Nephron (organoid): Measurements from ENCODE around the gene CALN1.

ENCODE experiments used
- H3K27ac Mint-ChIP-seq, 3 experiments: 2 replicates each; pipeline ENCODE4 v1.8.0; 2020; ENCODE audit warnings: mixed read lengths in 3 of 3, mild to moderate bottlenecking in 2 of 3, moderate library complexity in 1 of 3
- H3K27me3 Mint-ChIP-seq: 2 replicates; pipeline ENCODE4 v1.8.0; 2021; ENCODE audit warnings: low read depth, mild to moderate bottlenecking, moderate library complexity, mixed read lengths
- H3K36me3 Mint-ChIP-seq: 2 replicates; pipeline ENCODE4 v1.8.0; 2020; ENCODE audit warnings: low read depth, mixed read lengths
- H3K4me1 Mint-ChIP-seq: 2 replicates; pipeline ENCODE4 v1.8.0; 2020; ENCODE audit warnings: mixed read lengths
- H3K4me3 Mint-ChIP-seq, 3 experiments: 2 replicates each; pipeline ENCODE4 v1.8.0; 2020; ENCODE audit warnings: mild to moderate bottlenecking in 3 of 3, mixed read lengths in 3 of 3, moderate library complexity in 2 of 3
- H3K9me3 Mint-ChIP-seq: 2 replicates; pipeline ENCODE4 v1.8.0; 2020; ENCODE audit warnings: mixed read lengths
- CTCF ChIP-seq, 3 experiments: fragments of 200-600 bp; sonication (generic); IDR thresholded peaks; one replicate each; pipeline ENCODE4 v1.5.0; 2021; ENCODE audit warnings: antibody characterized with exemption in 3 of 3; ENCODE audit not compliant: unreplicated experiment in 3 of 3

The CALN1 gene

GRCh38 chr7:72405871-72406270 is 6.3 kb downstream of the CALN1 start:
- H3K27ac Mint-ChIP-seq = no peak overlapping the region
- H3K27me3 Mint-ChIP-seq = peaks cover 24% of the 10 kb centered on the region
- no peaks in the 10 kb centered on the region for H3K4me1 Mint-ChIP-seq
- H3K36me3 Mint-ChIP-seq = no peaks in the 10 kb centered on the region
- no peaks in the 10 kb centered on the region for H3K9me3 Mint-ChIP-seq
- no peak overlapping the region for H3K4me3 Mint-ChIP-seq
- no peak for TF ChIP-seq CTCF (IDR thresholded peaks at IDR 0.05; ENCODE audit: unreplicated experiment in 3 of 3)

GRCh38 chr7:72405418-72405817 is 6.7 kb downstream of the CALN1 start:
- H3K36me3 Mint-ChIP-seq = no peaks in the 10 kb centered on the region
- H3K9me3 Mint-ChIP-seq = no peaks in the 10 kb centered on the region
- peaks cover 26% of the 10 kb centered on the region for H3K27me3 Mint-ChIP-seq
- no peaks in the 10 kb centered on the region for H3K4me1 Mint-ChIP-seq
- no peak overlapping the region for H3K4me3 Mint-ChIP-seq
- no peak for TF ChIP-seq CTCF (IDR thresholded peaks at IDR 0.05; ENCODE audit: unreplicated experiment in 3 of 3)
- H3K27ac Mint-ChIP-seq = no peak overlapping the region

GRCh38 chr7:72404743-72405142 is 7.4 kb downstream of the CALN1 start:
- H3K27ac Mint-ChIP-seq = no peak overlapping the region
- TF ChIP-seq CTCF (IDR thresholded peaks at IDR 0.05; ENCODE audit: unreplicated experiment in 3 of 3) = no peak
- H3K27me3 Mint-ChIP-seq = peaks cover 27% of the 10 kb centered on the region
- no peak overlapping the region for H3K4me3 Mint-ChIP-seq
- no peaks in the 10 kb centered on the region for H3K4me1 Mint-ChIP-seq
- no peaks in the 10 kb centered on the region for H3K36me3 Mint-ChIP-seq
- no peaks in the 10 kb centered on the region for H3K9me3 Mint-ChIP-seq

GRCh38 chr7:72403458-72404076 is 8.6 kb downstream of the CALN1 start:
- Mint-ChIP-seq H3K27me3 (peaks cover 30% of the 10 kb centered on the region), H3K4me3 (no peak overlapping the region), H3K9me3 (no peaks in the 10 kb centered on the region), H3K4me1 (no peaks in the 10 kb centered on the region), H3K36me3 (no peaks in the 10 kb centered on the region), H3K27ac (no peak overlapping the region)
- TF ChIP-seq CTCF (IDR thresholded peaks at IDR 0.05; ENCODE audit: unreplicated experiment in 3 of 3) = no peak

- H3K4me1 Mint-ChIP-seq = no peaks in the 10 kb centered on the region
- no peak overlapping the region for H3K27ac Mint-ChIP-seq
- H3K36me3 Mint-ChIP-seq = no peaks in the 10 kb centered on the region
- no peak for TF ChIP-seq CTCF (IDR thresholded peaks at IDR 0.05; ENCODE audit: unreplicated experiment in 3 of 3)
- H3K9me3 Mint-ChIP-seq = no peaks in the 10 kb centered on the region
- H3K4me3 Mint-ChIP-seq = no peak overlapping the region
- H3K27me3 Mint-ChIP-seq = peaks cover 32% of the 10 kb centered on the region
Observed at GRCh38 chr7:72394016-72394415, 18.1 kb downstream of the CALN1 start.

- no peaks in the 10 kb centered on the region for H3K4me1 Mint-ChIP-seq
- H3K27ac Mint-ChIP-seq = no peak overlapping the region
- peaks cover 28% of the 10 kb centered on the region for H3K27me3 Mint-ChIP-seq
- H3K9me3 Mint-ChIP-seq = no peaks in the 10 kb centered on the region
- H3K4me3 Mint-ChIP-seq = no peak overlapping the region
- TF ChIP-seq CTCF (IDR thresholded peaks at IDR 0.05; ENCODE audit: unreplicated experiment in 3 of 3) = no peak
- no peaks in the 10 kb centered on the region for H3K36me3 Mint-ChIP-seq
Observed at GRCh38 chr7:72391821-72392377, 20.2 kb downstream of the CALN1 start.
